Aorta (tissue), 5 donors: ENCODE measurements around the gene PRR18. TPM values are rescaled to one million over a fixed set of nuclear protein-coding genes. Genes with fewer than 3 reads are reported as not detected.

Experiments
- ATAC-seq: fragments of 200-7000 bp; cut with Tn5 transposase; one replicate; pipeline ENCODE4 v1.9.1; 2022; ENCODE audit warnings: moderate library complexity; ENCODE audit not compliant: low FRiP score
- DNase-seq, 2 donors: peaks; one replicate each; pipeline ENCODE4 v3.0.0-alpha.2; 2020
- H3K27ac ChIP-seq, 2 donors: one replicate each; pipeline ENCODE4 v1.5.1; 2013; ENCODE audit warnings: low read length in 2 of 2, mild to moderate bottlenecking in 2 of 2, moderate library complexity in 2 of 2, control low read depth in 1 of 2, inconsistent platforms in 1 of 2, low read depth in 1 of 2
- H3K27me3 ChIP-seq, 2 donors: one replicate each; pipeline ENCODE4 v1.6.1; 2013; ENCODE audit warnings: control low read depth in 1 of 2, low read length in 1 of 2, mild to moderate bottlenecking in 1 of 2, moderate library complexity in 1 of 2; ENCODE audit not compliant: insufficient read depth in 2 of 2, control insufficient read depth in 1 of 2
- H3K36me3 ChIP-seq, 2 donors: one replicate each; pipeline ENCODE4 v1.6.1; 2013; ENCODE audit warnings: control low read depth in 1 of 2, low read length in 1 of 2, mild to moderate bottlenecking in 1 of 2; ENCODE audit not compliant: insufficient read depth in 2 of 2, control insufficient read depth in 1 of 2
- H3K4me1 ChIP-seq, 2 donors: one replicate each; pipeline ENCODE4 v1.6.1; 2013; ENCODE audit warnings: low read length in 2 of 2, control low read depth in 1 of 2, mild to moderate bottlenecking in 1 of 2, moderate library complexity in 1 of 2; ENCODE audit not compliant: insufficient read depth in 2 of 2, control insufficient read depth in 1 of 2
- H3K4me3 ChIP-seq, 2 donors: one replicate each; pipeline ENCODE4 v1.5.1; 2013; ENCODE audit warnings: low read length in 2 of 2, control low read depth in 1 of 2, mild to moderate bottlenecking in 1 of 2
- H3K9me3 ChIP-seq: one replicate; pipeline ENCODE4 v1.6.1; 2013; ENCODE audit warnings: mild to moderate bottlenecking, low read length; ENCODE audit not compliant: control insufficient read depth
- WGBS, 2 donors: extraction: QIAGEN DNeasy Blood & Tissue Kit; methylation state at CpG; one replicate each; pipeline ENCODE4 v1.1.7; 2013; 5-methylcytosine and 5-hydroxymethylcytosine counted together
- intact Hi-C, 2 donors: fragments of 100-400 bp; cut with DNase I; formaldehyde crosslinking; loops; one replicate each; pipeline versions ENCODE4 v1.14.2 to v1.15.0; 2022
- polyA plus RNA-seq, 2 donors: library from polyadenylated mRNA; stranded (reverse); fragments of 200-250 nt; gene quantifications; one replicate each; pipeline ENCODE4 v1.2.3, GENCODE V29; 2013
- total RNA-seq, 2 donors: library from RNA; stranded (reverse); fragmentation: NEBNext Ultra II Directional; extraction: Animal tissue kit (Norgen Biotek cat#: 25700); gene quantifications; one replicate each; pipeline ENCODE4 v1.2.1, GENCODE V29; 2021
- donor health status: healthy with polysubstance abuse.
- donor health status: Bipolar disorder and iron deficiency.
- donor health status: DM: no; HTN: no; CAD: no.
- donor health status: DM: no; HTN: no; CAD: no.
- donor health status: DM: yes; HTN: yes; CAD: no.

PRR18 gene
- total and polyA plus RNA-seq, 4 donors = not detected

- intact Hi-C loops = loop anchor here (1.0 to 2.0 kb wide), 2 partner anchors 125 to 127 kb away; no protein-coding TSS in a partner anchor
- Histone ChIP-seq H3K4me3 (no peak overlapping the region), H3K27ac (no peak overlapping the region), H3K4me1 (no peaks in the 10 kb centered on the region), H3K27me3 (no peaks in the 10 kb centered on the region), H3K36me3 (no peaks in the 10 kb centered on the region), H3K9me3 (no peaks in the 10 kb centered on the region)
- ATAC-seq (peak; percentile 85), DNase-seq (peak; percentile 69 to 91)
- whole genome bisulfite sequencing, 2 donors = 2 to 3% methylated on average over 21 of the region's 21 CpGs
Observed at GRCh38 chr6:166275714-166276166, 32.5 kb downstream of the PRR18 start.

- ATAC-seq (no peak), DNase-seq (no peak)
- WGBS, 2 donors = 69 to 70% methylated on average over 12 to 13 of the region's 13 CpGs
- Histone ChIP-seq H3K36me3 (no peaks in the 10 kb centered on the region), H3K4me3 (no peak overlapping the region), H3K9me3 (no peaks in the 10 kb centered on the region), H3K27ac (no peak overlapping the region), H3K27me3 (no peaks in the 10 kb centered on the region), H3K4me1 (no peaks in the 10 kb centered on the region)
- intact Hi-C loops = loop anchor here (1.0 to 2.0 kb wide), 2 partner anchors 125 to 128 kb away; no protein-coding TSS in a partner anchor
Observed at GRCh38 chr6:166274739-166275370, 33.3 kb downstream of the PRR18 start.

- intact Hi-C loops = loop anchor here in 1 of 2 donors (2.0 kb wide), 1 partner anchor 129 kb away; no protein-coding TSS in a partner anchor
- DNase-seq (no peak), ATAC-seq (no peak)
- H3K4me1 ChIP-seq = no peaks in the 10 kb centered on the region
- H3K4me3 ChIP-seq = no peak overlapping the region
- H3K27me3 ChIP-seq = no peaks in the 10 kb centered on the region
- H3K9me3 ChIP-seq = no peaks in the 10 kb centered on the region
- WGBS, 2 donors = 65 to 72% methylated on average over 4 of the region's 4 CpGs
- no peaks in the 10 kb centered on the region for H3K36me3 ChIP-seq
- no peak overlapping the region for H3K27ac ChIP-seq
Observed at GRCh38 chr6:166274163-166274562, 34.0 kb downstream of the PRR18 start.

- DNase-seq (no peak), ATAC-seq (no peak)
- no peak overlapping the region for H3K27ac ChIP-seq
- 86% methylated on average over 9 of the region's 9 CpGs for WGBS, 2 donors
- H3K4me3 ChIP-seq = no peak overlapping the region
- H3K27me3 ChIP-seq = peaks cover 0 to 2% of the 10 kb centered on the region in 2 donors
- intact Hi-C loops = no loop called here
- no peaks in the 10 kb centered on the region for H3K4me1 ChIP-seq
- H3K9me3 ChIP-seq = no peaks in the 10 kb centered on the region
- H3K36me3 ChIP-seq = no peaks in the 10 kb centered on the region
Observed at GRCh38 chr6:166271376-166271765, 36.8 kb downstream of the PRR18 start.

GRCh38 chr6:166270706-166271375, 37.4 kb downstream of the PRR18 start:
- H3K4me3 ChIP-seq = no peak overlapping the region
- WGBS, 2 donors = 75 to 79% methylated on average over 10 of the region's 10 CpGs
- no peak overlapping the region for H3K27ac ChIP-seq
- H3K27me3 ChIP-seq = peaks cover 0 to 2% of the 10 kb centered on the region in 2 donors
- H3K4me1 ChIP-seq = no peaks in the 10 kb centered on the region
- no peaks in the 10 kb centered on the region for H3K36me3 ChIP-seq
- DNase-seq (no peak), ATAC-seq (no peak)
- intact Hi-C loops = no loop called here
- H3K9me3 ChIP-seq = no peaks in the 10 kb centered on the region

GRCh38 chr6:166269301-166270039, 38.7 kb downstream of the PRR18 start:
- Histone ChIP-seq H3K4me1 (no peaks in the 10 kb centered on the region), H3K27me3 (peaks cover 0 to 2% of the 10 kb centered on the region in 2 donors), H3K27ac (no peak overlapping the region), H3K36me3 (no peaks in the 10 kb centered on the region), H3K9me3 (no peaks in the 10 kb centered on the region), H3K4me3 (no peak overlapping the region)
- intact Hi-C loops = no loop called here
- DNase-seq (no peak), ATAC-seq (no peak)
- 82 to 84% methylated on average over 15 of the region's 15 CpGs for WGBS, 2 donors

- no peak overlapping the region for H3K4me3 ChIP-seq
- H3K36me3 ChIP-seq = no peaks in the 10 kb centered on the region
- no peak overlapping the region for H3K27ac ChIP-seq
- peaks cover 0 to 2% of the 10 kb centered on the region in 2 donors for H3K27me3 ChIP-seq
- H3K9me3 ChIP-seq = no peaks in the 10 kb centered on the region
- intact Hi-C loops = no loop called here
- 10 to 15% methylated on average over 9 of the region's 9 CpGs for WGBS, 2 donors
- H3K4me1 ChIP-seq = no peaks in the 10 kb centered on the region
- no peak for ATAC-seq
- no peak for DNase-seq
Observed at GRCh38 chr6:166268431-166268830, 39.8 kb downstream of the PRR18 start.

GRCh38 chr6:166267526-166267925, 40.7 kb downstream of the PRR18 start:
- intact Hi-C loops = no loop called here
- H3K9me3 ChIP-seq = no peaks in the 10 kb centered on the region
- H3K27ac ChIP-seq = no peak overlapping the region
- H3K4me1 ChIP-seq = no peaks in the 10 kb centered on the region
- ATAC-seq (no peak), DNase-seq (no peak)
- H3K36me3 ChIP-seq = no peaks in the 10 kb centered on the region
- H3K27me3 ChIP-seq = peaks cover 0 to 2% of the 10 kb centered on the region in 2 donors
- H3K4me3 ChIP-seq = no peak overlapping the region
- WGBS, 2 donors = 93 to 94% methylated on average over 5 of the region's 5 CpGs
